SJSA1 (cell line): ENCODE data around the gene MUC15. TPM values are rescaled to one million over a fixed set of nuclear protein-coding genes. Genes with fewer than 3 reads are reported as not detected.

Experiments
- total RNA-seq: library from RNA; depleted of rRNA; stranded (reverse); fragments of >200 nt; shearing (Covaris generic); gene quantifications from 2 replicates; pipeline ENCODE4 v1.2.3, GENCODE V29; 2014; rRNA removed

The MUC15 gene
- total RNA-seq, 1 experiment from 2014 or later, result not detected

Other genes with a start within 250 kb of the MUC15 start
- not detected in 2 replicates for gene ANO3, start 240.1 kb downstream of the MUC15 start, total RNA-seq
- not detected in 2 replicates for gene SLC5A12, start 149.8 kb upstream of the MUC15 start, total RNA-seq